Measurements from ENCODE around the gene CIITA.

Gene CIITA

DNA sequence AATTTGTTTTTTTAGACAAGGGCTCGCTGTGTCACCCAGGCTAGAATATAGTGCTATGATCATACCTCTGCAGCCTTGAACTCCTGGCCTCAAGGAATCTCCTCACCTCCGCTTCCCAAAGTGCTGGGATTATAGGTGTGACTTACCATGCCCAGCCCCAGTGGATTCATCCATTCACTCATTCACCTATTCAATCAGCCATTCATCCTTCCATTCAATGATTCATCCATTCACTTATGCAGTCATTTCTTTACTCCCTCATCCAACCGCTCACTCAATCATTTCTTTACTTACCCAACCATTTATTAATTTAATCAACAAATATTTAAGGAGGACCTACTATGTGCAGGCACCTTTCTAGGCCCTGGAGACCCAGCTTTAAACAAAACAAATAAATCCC, 39.5 kb downstream of the CIITA start:
- no peak overlapping the region for H3K27ac ChIP-seq
- TF ChIP-seq, protein P1, sequence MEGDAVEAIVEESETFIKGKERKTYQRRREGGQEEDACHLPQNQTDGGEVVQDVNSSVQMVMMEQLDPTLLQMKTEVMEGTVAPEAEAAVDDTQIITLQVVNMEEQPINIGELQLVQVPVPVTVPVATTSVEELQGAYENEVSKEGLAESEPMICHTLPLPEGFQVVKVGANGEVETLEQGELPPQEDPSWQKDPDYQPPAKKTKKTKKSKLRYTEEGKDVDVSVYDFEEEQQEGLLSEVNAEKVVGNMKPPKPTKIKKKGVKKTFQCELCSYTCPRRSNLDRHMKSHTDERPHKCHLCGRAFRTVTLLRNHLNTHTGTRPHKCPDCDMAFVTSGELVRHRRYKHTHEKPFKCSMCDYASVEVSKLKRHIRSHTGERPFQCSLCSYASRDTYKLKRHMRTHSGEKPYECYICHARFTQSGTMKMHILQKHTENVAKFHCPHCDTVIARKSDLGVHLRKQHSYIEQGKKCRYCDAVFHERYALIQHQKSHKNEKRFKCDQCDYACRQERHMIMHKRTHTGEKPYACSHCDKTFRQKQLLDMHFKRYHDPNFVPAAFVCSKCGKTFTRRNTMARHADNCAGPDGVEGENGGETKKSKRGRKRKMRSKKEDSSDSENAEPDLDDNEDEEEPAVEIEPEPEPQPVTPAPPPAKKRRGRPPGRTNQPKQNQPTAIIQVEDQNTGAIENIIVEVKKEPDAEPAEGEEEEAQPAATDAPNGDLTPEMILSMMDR (conservative IDR thresholded peaks at IDR 0.05), result no peak
- TF ChIP-seq ZFX (IDR thresholded peaks at IDR 0.05), result no peak

DNA sequence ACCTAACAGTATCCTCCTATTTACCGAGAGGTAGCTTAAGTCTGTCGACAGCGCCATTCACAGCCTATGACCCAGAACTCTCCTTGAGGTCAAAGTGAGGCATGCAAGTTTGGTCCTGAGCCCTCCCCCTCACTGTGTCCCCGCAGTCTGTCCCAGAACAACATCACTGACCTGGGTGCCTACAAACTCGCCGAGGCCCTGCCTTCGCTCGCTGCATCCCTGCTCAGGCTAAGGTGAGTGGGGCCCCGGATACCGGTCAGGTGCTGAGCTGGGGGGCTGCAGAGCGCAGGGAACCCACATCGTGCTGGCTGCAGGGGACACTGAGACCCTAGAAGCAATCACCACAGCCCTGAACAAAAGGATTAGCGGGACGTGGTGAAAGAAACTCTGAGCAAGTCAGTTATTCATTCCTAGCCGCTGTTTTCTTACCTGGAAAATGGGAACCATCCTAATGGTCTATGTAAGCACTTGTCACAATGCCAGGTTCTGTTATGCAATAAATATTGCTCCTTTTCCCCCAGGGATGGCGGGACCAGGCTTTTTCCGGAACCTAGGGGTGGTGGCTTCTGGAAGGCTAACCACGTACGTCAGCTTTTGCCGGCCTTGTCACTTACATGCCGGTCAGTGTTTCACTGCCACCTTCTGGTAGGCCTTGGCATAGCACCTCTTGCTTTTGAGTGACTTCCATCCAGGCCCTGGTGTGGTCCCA, 41.4 kb downstream of the CIITA start:
- TF ChIP-seq, protein P1 (conservative IDR thresholded peaks at IDR 0.05), result peak; percentile 96
- no peak for TF ChIP-seq ZFX (IDR thresholded peaks at IDR 0.05)
- no peak overlapping the region for H3K27ac ChIP-seq

DNA sequence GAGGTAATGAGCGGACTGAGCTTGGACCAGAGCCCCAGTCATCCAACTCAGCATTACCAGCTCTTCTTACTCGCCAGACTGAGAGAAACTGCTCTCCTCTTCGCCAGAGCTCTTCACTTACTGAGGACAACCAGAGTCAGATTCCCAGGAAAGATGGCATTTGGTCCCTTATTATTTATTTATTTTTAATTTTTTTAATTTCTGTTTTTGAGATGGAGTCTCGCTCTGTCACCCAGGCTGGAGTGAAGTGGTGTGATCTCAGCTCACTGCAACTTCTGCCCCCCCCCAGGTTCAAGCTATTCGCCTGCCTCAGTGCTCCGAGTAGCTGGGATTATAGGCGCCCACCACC, 42.0 kb downstream of the CIITA start:
- TF ChIP-seq ZFX (IDR thresholded peaks at IDR 0.05), result no peak
- TF ChIP-seq, protein P1 (conservative IDR thresholded peaks at IDR 0.05), result peak; percentile 70; the same call in 1 of the 2 replicates

DNA sequence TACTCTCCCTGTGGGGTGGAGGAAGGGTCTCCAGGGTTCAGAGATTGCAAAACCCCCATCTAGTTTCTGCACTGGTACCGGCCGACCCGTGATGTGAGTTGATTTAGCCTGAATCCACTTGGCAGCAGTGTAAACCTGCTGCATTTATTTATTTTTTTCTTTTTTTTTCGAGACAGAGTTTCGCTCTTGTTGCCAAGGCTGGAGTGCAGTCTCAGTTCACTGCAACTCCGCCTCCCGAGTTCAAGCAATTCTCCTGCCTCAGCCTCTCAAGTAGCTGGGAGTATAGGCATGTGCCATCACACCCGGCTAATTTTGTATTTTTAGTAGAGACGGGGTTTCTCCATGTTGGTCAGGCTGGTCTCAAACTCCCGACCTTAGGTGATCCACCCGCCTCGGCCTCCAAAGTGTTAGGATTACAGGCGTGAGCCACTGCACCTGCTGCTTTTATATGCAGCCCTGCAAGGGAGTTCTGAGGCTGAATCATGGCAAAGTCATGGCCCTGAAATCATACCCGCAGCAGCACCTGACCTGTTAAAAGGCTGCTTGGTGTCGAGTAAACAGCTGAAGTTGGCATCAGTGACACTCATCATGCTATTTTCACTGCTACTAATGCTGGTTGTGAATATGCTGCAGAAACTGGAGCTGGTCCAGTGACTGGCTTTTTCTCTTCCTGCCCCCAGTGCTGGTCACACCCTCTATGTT, 43.9 kb downstream of the CIITA start:
- H3K27ac ChIP-seq, result no peak overlapping the region
- TF ChIP-seq, protein P1 (conservative IDR thresholded peaks at IDR 0.05), result no peak
- no peak for TF ChIP-seq ZFX (IDR thresholded peaks at IDR 0.05)

More for the DNA sequence above, 42.0 kb downstream of the CIITA start:
- no peak overlapping the region for H3K27ac ChIP-seq

DNA sequence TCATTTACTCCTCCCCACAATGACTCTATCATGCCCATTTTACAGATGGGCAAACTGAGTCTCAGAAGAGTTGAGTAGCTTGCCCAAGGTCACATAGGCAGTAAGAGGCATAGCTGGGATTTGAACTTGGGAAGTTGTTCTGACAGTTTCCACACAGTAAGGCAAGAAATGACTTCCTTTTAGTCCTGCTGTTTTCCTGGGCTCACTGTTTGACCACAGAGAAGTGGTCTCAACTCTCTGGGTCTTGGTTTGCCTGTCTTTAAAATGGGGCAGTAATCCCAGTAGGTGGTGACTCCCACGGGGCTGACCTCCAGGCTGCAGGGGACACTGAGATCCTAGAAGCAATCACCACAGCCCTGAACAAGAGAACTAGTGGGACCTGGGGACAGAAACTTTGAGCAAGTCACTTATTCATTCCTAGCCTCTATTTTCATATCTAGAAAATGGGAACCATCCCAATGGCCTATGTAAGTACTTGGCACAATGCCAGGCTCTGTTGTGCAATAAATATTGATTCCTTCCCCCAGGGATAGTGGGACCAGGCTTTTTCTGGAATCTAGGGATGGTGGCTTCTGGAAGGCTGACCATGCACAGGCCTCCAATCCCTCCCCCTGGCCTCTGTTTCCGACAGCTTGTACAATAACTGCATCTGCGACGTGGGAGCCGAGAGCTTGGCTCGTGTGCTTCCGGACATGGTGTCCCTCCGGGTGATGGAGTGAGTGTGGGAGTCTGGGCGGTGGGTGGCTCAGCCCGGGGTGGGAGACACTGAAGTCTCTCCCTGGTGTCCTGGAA, 44.7 kb downstream of the CIITA start:
- no peak for TF ChIP-seq ZFX (IDR thresholded peaks at IDR 0.05)
- TF ChIP-seq, protein P1 (conservative IDR thresholded peaks at IDR 0.05), result no peak
- H3K27ac ChIP-seq, result no peak overlapping the region

DNA sequence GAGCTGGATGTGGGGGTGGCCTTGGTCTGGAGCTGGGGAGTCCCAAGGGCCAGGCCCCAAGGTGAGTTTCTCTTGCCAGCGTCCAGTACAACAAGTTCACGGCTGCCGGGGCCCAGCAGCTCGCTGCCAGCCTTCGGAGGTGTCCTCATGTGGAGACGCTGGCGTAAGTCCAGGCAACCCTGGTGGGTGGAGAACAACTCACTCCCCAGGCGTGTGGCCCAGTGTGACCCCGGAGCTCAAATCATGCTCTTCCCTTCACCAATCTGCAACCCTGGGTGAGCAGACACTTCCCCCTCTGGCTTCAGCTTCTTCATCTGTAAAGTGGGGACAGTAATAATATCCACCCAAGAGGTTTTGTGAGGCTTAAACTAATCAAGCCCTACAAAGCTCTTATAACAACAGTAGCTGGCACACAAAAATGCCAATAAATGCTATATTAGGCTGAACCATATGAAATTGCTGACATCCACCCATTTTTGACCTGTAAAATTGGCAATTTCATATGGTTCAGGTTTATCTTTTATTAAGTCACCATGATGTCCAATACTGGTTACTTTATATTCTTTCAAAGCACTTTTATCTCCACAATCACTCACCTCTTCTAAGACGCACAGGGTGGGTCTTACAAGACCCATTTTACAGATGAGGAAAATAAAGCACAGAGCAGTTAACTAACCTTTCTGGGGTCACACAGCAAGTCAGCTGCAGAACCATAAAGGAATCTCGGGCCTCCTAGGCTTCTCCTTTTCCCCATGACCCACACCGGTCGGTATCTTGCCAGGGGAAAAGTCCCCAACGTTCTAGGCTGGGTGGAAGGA, 45.5 kb downstream of the CIITA start:
- H3K27ac ChIP-seq, result no peak overlapping the region
- TF ChIP-seq ZFX (IDR thresholded peaks at IDR 0.05), result no peak
- TF ChIP-seq, protein P1 (conservative IDR thresholded peaks at IDR 0.05), result no peak

Data from C4-2B (cell line).